Measurements from ENCODE around the gene CDKN1A.

CDKN1A gene

GRCh38 chr6:36678488-36679042 lies at the start of gene CDKN1A:
Gene CDKN1A, plus strand, starts transcription at chr6:36678714. Its CDS starts 5,388 bp downstream, at chr6:36684102.
- TF ChIP-seq, protein P1, sequence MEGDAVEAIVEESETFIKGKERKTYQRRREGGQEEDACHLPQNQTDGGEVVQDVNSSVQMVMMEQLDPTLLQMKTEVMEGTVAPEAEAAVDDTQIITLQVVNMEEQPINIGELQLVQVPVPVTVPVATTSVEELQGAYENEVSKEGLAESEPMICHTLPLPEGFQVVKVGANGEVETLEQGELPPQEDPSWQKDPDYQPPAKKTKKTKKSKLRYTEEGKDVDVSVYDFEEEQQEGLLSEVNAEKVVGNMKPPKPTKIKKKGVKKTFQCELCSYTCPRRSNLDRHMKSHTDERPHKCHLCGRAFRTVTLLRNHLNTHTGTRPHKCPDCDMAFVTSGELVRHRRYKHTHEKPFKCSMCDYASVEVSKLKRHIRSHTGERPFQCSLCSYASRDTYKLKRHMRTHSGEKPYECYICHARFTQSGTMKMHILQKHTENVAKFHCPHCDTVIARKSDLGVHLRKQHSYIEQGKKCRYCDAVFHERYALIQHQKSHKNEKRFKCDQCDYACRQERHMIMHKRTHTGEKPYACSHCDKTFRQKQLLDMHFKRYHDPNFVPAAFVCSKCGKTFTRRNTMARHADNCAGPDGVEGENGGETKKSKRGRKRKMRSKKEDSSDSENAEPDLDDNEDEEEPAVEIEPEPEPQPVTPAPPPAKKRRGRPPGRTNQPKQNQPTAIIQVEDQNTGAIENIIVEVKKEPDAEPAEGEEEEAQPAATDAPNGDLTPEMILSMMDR (IDR thresholded peaks at IDR 0.05; ENCODE audit: control insufficient read depth, extremely low read depth, insufficient read depth): no peak
- H3K4me3 ChIP-seq (ENCODE audit: low read depth, low read length): peak within 1 kb of the TSS; percentile 86
- peak; percentile 69 for DNase-seq (ENCODE audit: low read depth)

DNA sequence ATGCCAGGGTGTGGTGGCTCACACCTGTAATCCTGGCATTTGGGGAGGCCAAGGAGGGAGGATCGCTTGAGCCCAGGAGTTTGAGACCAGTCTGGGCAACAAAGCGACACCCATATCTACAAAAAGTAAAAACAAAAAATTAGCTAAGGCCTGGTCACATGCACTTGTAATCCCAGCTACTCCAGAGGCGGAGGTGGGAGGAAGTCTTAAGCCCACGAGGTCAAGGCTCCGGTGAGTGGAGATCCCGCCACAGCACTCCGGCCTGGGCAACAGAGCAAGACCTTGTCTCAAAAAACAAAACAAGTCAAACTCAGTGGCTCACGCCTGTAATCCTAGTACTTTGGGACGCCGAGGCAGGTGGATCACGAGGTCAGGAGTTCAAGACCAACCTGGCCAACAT lies 48.7 kb upstream of the CDKN1A start:
- TF ChIP-seq, protein P1 (IDR thresholded peaks at IDR 0.05; ENCODE audit: control insufficient read depth, extremely low read depth, insufficient read depth): no peak
- DNase-seq (ENCODE audit: low read depth): no peak
- H3K4me3 ChIP-seq (ENCODE audit: low read depth, low read length): no peak overlapping the region

- TF ChIP-seq, protein P1 (IDR thresholded peaks at IDR 0.05; ENCODE audit: control insufficient read depth, extremely low read depth, insufficient read depth): no peak
- H3K4me3 ChIP-seq (ENCODE audit: low read depth, low read length): no peak overlapping the region
- no peak for DNase-seq (ENCODE audit: low read depth)
Measured at GRCh38 chr6:36631326-36632011, 47.0 kb upstream of the CDKN1A start.

GRCh38 chr6:36633370-36633769 lies 45.1 kb upstream of the CDKN1A start:
- DNase-seq (ENCODE audit: low read depth): no peak
- TF ChIP-seq, protein P1 (IDR thresholded peaks at IDR 0.05; ENCODE audit: control insufficient read depth, extremely low read depth, insufficient read depth): no peak

GRCh38 chr6:36633915-36634314 lies 44.6 kb upstream of the CDKN1A start:
- peak; percentile 73 for DNase-seq (ENCODE audit: low read depth)
- TF ChIP-seq, protein P1 (IDR thresholded peaks at IDR 0.05; ENCODE audit: control insufficient read depth, extremely low read depth, insufficient read depth): no peak
- no peak overlapping the region for H3K4me3 ChIP-seq (ENCODE audit: low read depth, low read length)

More at GRCh38 chr6:36633370-36633769, 45.1 kb upstream of the CDKN1A start:
- H3K4me3 ChIP-seq (ENCODE audit: low read depth, low read length): no peak overlapping the region

DNA sequence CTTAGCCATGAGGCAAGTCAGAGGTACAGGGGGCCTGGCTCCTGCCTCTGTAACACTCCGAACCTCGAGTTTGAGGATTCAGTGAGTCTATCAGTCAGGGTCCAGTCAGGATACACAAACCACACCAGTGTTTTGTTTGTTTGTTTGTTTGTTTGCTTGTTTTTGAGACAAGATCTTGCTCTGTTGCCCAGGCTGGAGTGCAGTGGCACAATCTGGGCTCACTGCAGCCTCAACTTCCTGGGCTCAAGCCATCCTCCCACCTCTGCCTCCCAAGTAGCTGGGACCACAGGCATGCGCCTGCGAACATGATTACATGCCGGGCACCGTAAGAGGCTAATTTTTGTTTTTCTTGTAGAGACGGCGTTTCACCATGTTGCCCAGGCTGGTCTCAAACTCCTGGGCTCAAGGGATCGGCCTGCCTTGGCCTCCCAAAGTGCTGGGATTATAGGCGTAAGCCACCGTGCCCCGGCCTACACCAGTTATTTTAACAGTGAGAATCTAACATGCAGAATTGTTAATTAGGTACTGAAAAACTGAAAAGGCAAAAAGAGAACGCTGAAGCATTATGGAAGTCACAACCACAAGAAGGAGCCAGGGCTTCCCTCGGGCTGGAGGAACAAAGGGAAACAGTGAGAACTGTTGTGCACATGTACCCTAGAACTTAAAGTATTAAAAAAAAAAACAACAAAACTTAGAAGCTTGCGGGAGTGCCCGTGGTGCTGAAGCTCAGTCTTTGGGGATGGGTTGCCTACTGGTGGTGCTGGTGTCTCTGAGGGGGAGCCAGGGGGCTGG lies 44.0 kb upstream of the CDKN1A start:
- H3K4me3 ChIP-seq (ENCODE audit: low read depth, low read length): no peak overlapping the region
- TF ChIP-seq, protein P1 (IDR thresholded peaks at IDR 0.05; ENCODE audit: control insufficient read depth, extremely low read depth, insufficient read depth): no peak
- no peak for DNase-seq (ENCODE audit: low read depth)
